DMS 273 (cell line): ENCODE data around the gene USO1.
"Not testable (repeated sequence)": the region's sequence is repeated elsewhere in the genome, so short reads cannot be mapped to it uniquely, and the experiment has no call there.

Source experiments
- DNase-seq: peaks from one replicate; lab custom pipeline; 2025; ENCODE audit not compliant: unreplicated experiment; lab: John Stamatoyannopoulos, UW

USO1 gene

DNA sequence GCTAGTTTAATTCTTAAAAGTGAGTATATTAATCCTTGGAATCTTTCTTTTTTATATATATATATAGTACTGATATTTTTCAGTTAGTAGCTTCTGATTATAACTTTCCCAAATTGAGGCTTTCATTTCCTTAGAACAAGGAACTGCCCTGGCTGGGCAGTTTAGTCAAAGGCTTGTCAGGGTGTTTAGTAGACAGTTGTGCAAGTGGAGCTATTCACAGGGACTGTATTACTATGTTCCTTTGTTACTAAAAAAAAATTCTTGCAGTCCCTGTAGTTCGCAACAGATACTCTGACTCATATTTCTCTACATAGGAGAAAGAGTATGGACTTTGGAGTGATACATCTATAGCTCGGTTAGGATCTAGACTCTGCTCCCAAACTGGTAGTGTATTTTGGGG lies 20.8 kb downstream of the USO1 start:
- DNase-seq, result no peak

DNA sequence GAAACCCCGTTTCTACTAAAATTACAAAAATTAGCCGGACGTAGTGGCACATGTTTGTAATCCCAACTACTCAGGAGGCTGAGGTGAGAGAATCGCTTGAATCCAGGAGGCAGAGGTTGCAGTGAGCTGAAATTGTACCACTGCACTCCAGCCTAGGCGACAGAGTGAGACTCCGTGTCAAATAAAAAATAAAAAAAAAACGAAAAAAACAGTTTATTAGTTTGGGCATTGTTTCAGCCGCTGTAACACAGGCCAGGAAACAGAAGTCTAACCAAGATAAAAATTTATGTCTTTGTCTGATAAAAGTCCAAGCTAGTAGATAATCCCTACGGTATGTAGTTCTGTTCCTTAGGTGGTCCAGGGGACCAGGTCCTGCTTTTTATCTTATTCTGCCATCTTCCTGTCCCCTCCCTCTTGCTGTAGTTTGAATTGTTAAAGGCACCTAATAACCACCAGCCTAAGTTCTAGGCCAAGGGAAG lies 21.4 kb downstream of the USO1 start:
- no peak for DNase-seq

DNA sequence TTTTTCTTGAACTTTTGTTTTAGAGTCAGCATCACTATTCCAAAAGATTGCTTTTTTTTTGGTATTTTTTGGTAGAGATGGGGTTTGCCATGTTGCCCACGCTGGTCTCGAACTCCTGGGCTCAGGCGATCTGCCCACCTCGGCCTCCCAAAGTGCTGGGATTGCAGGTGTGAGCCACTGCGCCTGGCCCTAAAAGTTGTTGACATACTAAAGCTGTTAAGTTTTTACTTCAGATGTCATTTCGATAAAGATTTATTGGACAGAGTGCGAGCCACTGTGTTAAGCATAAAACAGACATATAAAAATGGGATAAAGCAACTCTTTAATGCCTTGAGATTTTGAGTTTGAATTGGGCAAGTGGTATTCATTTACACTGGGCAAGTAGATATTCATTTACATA lies 28.3 kb downstream of the USO1 start:
- DNase-seq, result no peak

DNA sequence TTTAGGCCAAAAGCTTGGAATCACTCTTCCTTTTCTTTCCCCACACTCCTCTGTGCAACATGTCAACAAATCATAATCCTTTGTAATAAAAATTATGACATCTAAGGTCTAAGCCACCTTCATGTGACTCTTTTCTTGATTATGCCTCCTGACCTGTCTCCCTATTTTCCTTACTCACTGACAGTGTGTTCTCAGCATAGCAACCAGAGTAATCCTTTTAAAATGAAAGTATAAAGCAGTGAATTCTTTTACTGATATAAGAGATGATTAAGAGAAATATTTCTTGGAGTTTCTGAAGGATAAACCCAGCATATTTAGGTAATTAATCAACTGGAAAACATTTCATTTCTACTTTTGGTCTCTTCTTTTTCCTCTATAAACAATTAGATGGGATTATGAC lies 44.7 kb downstream of the USO1 start:
- DNase-seq, result no peak

DNA sequence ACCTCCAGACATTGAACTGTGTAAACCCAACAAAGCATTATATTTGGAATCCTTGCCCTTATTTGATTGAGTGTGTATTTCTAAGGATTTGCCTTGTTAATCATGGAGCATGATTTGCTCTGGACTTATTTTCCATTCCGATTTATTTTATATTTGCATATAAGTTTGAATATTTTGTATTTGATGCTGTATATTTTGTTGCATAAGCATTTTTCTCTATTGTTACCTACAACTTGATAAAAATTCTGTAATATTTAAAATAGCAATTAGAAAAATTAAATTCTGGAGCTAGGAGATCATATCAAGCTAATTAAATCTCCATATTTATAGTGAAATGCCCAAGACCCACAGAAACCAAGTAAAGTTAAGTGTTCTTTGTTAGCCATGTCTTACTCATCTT lies 47.2 kb downstream of the USO1 start:
- no peak for DNase-seq

DNA sequence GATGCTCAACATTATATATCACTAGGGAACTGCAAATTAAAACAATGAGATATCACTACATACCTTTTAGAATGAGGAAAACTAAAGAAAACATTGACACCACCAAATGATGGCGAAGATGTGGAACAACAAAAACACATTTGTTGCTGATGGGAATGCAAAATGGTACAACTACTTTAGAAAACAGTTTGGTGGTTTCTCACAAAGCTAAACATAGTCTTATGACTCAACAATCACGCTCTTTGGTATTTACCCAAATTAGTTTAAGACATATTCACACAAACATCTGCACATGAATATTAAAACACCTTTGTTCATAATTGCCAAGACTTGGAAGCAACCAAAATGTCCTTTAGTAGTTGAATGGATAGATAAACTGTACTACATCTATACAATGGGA lies 53.2 kb downstream of the USO1 start:
- no peak for DNase-seq

DNA sequence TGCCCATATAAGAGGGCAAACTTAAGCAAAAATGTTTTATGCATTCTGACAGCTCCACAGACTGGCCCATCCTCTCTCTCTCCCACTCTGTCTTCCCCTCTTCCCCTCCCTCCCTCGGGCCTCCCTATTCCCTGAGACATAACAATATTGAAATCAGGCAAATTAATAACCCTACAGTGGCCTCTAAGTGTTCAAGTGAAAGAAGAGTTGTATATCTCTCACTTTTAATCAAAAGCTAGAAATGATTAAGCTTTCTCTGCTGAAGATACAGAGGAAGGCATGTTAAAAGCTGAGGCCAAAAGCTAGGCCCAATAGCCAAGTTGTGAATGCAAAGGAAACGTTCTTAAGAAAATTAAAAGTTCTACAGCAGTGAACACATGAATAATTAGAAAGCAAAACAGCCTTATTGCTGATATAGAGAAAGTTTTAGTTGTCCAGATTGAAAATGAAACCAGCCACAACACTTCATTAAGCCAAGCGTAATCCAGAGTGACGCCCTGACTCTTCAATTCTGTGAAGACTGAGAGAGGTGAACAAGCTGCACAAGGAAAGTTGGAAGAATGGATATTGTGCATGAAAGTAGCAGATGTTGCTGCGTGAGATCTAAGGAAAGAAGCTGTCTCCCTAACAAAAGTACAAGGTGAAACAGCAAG lies 54.9 kb downstream of the USO1 start:
- no peak for DNase-seq

DNA sequence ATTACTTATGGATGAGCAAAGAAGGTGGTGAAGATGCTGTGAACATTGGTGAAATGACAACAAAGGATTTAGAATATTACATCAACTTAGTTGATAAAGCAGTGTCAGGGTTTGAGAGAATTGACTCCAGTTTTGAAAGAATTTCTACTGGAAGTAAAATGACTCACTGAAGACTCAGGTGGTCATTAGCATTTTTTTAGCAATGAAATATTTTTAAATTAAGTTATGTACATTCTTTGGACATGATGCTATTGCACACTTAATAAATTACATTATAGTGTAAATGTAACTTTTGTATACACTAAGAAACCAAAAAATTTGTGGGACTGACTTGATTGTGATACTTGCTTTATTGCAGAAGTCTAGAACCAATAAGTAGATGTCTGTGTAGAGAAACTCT lies 56.9 kb downstream of the USO1 start:
- no peak for DNase-seq

DNA sequence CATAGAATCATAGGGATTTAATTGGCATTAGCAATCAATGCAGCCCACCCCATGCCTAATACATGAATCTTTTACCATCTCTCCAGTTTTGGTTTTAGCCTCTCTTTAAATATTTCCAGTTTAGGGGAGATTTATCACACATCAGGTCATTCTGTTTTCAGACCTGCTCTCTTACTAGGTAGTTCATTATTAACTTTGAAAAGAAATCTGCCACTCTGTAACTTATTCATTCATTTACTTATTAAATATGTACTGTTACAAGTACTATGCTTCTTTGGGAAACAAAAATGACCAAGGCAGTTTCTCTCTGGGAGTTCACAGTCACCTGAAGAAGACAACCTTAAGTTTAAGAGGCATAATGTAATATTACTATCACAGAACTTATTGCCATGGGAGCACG lies 62.1 kb downstream of the USO1 start:
- no peak for DNase-seq

DNA sequence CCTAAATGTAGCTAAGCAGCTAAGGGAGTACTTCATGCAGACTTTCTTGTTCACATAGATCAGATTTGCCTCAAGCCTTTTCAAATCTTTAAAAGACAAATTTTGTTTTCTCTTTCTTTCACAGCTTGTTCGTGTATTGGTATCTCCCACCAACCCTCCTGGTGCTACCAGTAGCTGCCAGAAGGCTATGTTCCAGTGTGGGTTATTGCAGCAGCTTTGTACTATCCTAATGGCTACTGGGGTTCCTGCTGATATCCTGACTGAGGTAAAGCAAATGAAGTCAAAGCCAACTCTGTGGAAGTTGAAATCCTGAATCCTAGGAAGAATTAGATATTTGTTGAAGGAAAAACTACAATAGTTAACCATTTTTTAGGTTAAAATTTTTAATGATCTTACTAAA lies 62.6 kb downstream of the USO1 start:
- DNase-seq, result no peak

DNA sequence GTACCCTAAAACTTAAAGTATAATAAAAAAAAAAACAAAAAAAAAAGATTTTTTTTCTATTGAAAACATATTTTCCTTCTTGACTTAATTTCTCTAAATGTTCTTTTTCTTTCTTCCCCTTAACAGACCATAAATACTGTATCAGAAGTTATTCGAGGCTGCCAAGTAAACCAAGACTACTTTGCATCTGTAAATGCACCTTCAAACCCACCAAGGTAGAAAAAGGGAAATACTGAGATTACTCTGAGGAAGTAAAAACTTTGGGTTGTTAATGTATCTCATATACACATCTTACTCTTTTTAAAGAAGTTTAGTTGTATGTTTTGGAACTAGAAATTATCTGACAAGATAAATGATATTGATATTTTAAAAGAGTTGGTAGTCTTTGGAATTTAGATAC lies 65.6 kb downstream of the USO1 start:
- DNase-seq, result no peak

DNA sequence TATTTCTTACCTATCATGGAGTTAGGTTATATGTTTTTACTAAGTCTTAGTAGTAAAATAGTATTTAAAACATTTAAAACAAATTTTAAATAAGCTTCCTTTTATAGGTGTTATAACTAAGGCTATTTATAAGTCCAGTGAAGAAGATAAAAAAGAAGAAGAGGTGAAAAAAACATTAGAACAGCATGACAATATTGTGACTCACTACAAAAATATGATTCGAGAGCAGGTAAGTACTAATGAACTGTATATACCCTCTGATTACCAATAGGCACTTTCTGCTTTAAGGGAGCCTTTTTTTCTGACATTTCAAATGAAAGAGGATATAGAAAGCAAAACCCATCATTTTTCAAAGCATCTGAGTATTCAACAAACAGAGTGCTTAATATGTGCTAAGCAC lies 76.6 kb downstream of the USO1 start:
- no peak for DNase-seq

DNA sequence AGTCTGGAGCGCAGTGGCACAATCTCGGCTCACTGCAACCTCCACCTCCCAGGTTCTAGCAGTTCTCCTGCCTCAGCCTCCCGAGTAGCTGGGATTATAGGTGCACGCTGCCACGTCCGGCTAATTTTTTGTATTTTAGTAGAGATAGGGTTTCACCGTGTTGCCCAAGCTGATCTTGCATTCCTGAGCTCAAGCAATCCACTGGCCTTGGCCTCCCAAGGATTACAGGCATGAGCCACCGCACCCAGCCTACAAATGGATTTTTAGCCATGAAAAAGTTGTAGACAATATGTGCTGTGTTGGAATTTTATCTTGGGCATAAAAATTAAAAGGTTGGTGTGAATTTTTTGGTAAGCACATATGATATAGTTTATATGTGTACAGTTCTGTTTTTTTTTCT lies 81.7 kb downstream of the USO1 start:
- DNase-seq, result not testable (repeated sequence)

DNA sequence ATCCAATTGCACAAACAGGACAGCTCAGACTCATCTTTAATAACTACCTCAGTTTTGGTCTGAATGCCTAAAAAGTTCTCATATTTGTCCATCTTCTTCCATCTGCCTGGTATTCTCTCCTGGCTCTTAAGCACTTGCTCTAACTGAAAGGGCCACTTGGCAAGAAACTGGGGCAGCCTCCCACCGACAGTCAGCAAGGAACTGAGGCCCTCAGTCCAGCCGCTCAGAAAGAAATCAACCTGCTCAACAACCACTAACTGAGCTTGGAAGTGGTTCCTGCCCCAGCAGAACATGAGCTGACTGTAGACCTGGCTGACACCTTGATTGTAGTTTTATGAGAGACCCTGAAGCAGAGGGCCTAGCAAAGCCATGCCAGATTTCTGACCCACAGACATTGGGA lies 93.5 kb downstream of the USO1 start:
- DNase-seq, result no peak

DNA sequence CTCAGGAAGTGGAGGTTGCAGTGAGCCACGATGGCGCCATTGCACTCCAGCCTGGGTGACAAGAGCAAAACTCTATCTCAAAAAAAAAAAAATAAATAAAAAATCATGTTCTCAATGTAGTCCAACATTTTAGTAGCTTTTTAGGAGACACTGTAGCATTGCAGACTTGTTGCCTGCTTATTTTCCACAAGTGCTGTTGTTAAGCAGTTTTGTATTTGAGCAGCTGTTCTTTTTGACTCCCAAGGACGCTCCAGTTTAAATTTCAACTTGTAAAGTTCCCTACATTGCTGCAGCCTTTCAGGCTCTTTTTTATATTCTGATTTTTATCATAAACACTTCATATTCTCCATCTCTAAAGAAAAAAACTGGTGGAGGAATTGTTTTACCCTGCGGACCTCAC lies 94.7 kb downstream of the USO1 start:
- DNase-seq, result no peak

DNA sequence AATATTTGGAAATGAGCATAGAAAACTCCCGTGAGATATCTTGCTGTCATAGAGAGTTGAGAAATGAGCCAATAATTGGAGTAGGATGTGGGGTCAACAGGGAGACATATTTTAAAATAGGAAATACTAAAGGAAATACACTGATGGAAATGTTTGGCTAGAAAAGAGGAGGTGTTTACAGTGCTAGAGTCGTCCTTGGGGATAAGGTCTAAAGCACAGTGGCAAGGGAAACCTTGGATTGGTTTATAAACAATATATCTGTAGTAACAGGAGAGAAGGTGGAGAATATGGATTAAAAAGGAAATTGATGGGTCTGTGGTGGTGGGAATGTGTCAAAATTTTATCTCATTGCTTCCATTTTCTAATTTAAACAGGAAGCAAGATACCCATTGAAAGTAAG lies 95.8 kb downstream of the USO1 start:
- no peak for DNase-seq

DNA sequence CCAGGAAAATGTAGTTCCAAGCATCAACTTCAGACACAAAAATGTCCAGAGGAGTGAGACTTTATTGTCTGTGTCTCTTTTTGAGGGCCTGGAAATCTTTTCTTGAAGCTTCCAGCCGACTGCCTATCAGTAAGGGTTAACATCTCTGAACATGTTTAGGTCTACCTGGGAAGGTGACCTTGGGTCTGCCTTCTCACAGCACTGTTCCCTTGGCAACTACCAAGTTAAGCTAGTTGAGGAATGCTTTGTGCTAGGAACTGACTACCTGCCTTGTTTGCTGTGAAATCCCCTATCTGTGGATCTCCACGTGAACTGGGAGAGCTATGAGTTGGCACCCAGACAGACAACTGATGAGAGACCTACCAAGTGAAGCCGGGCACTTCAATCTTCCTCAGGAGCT lies 96.3 kb downstream of the USO1 start:
- DNase-seq, result no peak

DNA sequence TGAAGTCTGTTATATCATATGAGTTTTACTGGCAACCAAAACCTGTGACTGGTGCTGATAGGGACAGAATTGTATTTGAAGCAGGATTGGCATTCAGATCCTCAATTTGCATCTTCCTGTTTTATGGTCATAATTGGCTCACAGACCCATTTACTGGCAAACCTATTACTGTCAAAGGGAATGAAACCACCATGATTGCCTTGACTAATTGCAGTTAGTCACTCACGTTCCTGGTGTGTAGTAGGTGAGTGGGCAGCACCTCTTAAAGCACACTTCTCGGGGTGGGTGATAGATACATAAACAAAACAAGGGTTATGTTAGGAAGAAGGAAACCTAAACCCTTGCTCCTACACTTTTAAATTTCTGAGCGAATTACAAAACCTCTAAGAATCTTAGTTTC lies 96.8 kb downstream of the USO1 start:
- no peak for DNase-seq

DNA sequence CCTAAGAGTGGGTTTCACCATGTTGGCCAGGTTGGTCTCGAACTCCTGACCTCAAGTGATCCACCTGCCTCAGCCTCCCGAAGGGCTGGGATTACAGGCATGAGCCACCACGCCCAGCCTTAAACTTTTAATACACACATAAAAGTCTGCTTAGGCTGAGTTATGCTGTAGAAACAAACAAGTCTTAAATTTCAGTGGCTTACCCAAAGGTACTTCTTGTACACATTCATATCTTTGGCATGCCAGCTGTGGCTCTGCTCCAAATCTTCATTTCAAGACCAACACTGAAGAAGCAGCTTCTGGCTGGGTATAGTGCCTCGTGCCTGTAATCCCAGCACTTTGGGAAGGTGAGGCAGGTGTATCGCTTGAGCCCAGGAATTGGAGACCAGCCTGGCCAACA lies 97.6 kb downstream of the USO1 start:
- no peak for DNase-seq

DNA sequence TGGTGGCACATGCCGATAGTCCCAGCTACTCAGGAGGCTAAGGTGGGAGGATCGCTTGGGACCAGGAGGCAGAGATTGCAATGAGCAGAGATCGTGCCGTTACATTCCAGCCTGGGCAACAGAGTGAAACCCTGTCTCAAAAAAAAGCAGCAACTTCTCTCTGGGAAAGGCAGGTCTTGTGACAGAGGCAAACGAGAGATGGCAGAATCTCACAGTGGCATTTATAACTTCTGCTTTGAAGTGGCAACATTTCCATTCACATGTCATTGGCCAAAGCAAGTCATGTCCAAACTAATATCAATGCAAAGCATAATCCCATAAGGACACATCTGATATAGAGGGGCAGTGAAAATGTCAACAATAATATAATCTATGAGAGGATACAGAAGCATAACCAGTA lies 98.0 kb downstream of the USO1 start:
- DNase-seq, result no peak

DNA sequence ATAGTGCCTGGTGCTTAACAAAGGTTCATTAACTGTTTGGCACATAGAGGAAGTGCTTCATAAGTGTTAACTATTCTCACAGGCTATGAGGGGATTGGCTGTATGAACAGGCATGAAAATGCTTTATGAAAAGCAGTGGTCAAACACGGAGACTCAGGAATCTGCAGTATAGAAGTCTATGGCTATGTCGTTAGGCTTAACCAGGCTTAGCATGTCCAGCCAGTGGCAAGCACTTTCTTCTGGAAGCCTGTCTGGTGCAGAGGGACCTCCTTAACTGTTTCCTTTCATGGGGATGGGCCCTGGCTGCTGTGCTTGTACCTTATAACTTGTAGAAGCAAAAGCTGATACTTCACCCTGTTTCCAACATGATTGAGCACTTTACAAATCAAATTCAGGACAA lies 99.4 kb downstream of the USO1 start:
- no peak for DNase-seq

DNA sequence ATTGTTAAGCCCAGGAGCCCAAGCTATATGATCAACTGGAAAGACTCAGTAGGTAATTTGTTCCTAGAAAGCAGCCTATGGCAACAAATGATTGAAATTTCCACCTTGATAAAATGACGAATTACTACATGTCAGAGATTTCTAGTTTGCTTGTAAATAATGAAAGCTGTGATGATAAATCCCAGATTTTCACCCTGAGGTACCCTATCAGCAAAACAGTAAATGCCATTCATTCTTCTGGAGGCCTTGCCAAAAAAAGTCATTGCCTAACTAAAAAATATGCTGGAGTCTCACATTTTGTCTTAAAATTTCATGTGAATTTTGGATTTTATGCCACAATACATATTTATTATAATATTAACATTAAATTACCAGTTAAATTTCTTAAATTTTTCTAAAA lies 106.5 kb downstream of the USO1 start:
- DNase-seq, result no peak

DNA sequence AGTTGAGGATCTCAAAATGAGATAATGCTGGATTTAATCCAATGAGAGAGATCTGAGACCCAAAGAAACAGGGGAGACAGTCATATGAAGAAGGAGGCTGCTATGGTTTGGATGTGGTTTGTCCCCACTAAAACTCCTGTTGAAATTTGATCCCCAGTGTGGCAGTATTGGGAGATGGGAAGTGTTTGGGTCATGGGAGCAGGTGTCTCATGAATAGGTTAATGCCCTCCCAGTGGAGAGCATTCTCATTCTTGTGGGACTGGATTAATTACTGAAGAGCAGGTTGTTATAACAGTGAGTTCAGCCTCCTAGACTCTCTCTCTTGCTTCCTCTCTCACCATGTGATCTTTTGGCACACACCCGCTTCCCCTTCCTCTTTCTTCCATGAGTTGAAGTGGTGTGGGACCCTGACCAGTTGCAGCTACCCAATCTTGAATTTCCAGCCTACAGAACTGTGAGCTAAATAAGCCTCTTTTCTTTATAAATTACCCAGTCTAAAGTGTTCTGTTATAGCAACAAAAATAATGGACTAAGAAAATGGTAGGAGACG lies 107.6 kb downstream of the USO1 start:
- DNase-seq, result no peak
